NCI-H146 treated with DMSO at 0.1 percent for 48 hours (cell line): ENCODE measurements around the gene CAPN12.

Experiments used
- DNase-seq: peaks from one replicate; lab custom pipeline; 2025; ENCODE audit not compliant: unreplicated experiment; lab: John Stamatoyannopoulos, UW

CAPN12 gene

GRCh38 chr19:38682872-38683392 lies 61.3 kb downstream of the CAPN12 start:
- DNase-seq: no peak

DNA sequence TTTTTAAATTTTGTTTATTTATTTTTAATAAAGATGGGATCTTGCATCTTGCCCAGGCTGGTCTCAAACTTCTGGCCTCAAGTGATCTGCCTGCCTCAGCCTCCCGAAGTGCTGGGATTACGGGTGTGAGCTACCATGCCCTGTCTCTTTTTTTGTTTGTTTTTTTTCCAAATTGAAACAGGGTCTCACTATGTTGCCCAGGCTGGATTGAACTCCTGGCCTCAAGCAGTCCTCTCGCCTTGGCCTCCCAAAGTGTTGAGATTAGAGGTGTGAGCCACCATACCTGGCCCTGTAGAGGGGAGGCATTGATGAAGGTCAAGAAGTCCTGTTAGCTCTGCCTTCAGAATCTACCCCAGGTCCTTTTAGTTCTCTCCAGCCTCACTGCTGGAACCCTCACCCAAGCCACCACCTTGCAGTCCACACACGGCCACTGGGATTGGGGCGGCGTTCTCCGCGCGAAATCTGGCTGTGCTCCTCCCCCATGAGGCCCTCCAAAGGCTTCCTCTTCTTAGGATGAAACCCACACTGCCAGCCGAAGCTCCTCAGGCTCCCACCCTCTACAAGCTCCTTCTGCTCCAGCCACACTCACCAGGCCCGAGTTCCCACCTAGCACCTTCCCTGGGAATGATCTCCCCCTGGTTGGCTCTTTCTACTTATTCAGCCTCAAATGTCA lies 61.9 kb downstream of the CAPN12 start:
- DNase-seq: no peak
